Hepatocyte (in vitro differentiated cells): ENCODE data around the gene MFF.

Source experiments
- EZH2 ChIP-seq: fragments of 200-600 bp; sonication (generic); IDR thresholded peaks from 2 replicates; pipeline ENCODE4 v1.6.1; 2016; ENCODE audit warnings: antibody characterized with exemption, mild to moderate bottlenecking, borderline replicate concordance
- EZH2phosphoT487 ChIP-seq: fragments of 200-600 bp; sonication (generic); IDR thresholded peaks from one replicate; pipeline ENCODE4 v1.6.1; 2018; ENCODE audit warnings: antibody characterized with exemption, mild to moderate bottlenecking, low read depth, moderate library complexity; ENCODE audit not compliant: unreplicated experiment, severe bottlenecking
- TF ChIP-seq, protein P1 (sequence below): fragments of 200-600 bp; sonication (generic); IDR thresholded peaks from 2 replicates; pipeline ENCODE4 v1.5.1; 2016; ENCODE audit warnings: antibody characterized with exemption, mild to moderate bottlenecking; ENCODE audit not compliant: poor library complexity

DNA sequence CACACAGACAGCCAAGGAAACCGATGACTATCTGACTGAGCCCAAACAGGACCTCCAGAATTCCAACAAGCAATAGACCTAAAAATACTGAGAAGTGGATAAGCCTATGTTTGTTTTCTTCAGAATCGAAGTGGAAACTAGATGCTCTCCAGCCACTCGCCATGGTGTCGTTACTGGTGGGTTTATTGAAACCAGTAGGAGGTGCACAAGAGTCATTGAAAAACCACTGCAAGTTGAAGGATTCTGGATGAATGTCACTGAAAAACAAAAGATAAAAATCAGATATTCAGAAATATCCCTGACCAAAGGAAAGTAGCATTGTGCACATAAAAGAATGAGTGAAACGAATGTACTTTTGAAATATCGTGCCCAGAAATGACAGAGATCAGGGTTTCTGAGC is 38.7 kb downstream of the MFF start:
- TF ChIP-seq, protein P1, sequence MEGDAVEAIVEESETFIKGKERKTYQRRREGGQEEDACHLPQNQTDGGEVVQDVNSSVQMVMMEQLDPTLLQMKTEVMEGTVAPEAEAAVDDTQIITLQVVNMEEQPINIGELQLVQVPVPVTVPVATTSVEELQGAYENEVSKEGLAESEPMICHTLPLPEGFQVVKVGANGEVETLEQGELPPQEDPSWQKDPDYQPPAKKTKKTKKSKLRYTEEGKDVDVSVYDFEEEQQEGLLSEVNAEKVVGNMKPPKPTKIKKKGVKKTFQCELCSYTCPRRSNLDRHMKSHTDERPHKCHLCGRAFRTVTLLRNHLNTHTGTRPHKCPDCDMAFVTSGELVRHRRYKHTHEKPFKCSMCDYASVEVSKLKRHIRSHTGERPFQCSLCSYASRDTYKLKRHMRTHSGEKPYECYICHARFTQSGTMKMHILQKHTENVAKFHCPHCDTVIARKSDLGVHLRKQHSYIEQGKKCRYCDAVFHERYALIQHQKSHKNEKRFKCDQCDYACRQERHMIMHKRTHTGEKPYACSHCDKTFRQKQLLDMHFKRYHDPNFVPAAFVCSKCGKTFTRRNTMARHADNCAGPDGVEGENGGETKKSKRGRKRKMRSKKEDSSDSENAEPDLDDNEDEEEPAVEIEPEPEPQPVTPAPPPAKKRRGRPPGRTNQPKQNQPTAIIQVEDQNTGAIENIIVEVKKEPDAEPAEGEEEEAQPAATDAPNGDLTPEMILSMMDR = peak; percentile 14
- TF ChIP-seq EZH2 (no peak), EZH2phosphoT487 (no peak)
